ENCODE measurements around the gene RAMP3.

RAMP3 gene

DNA sequence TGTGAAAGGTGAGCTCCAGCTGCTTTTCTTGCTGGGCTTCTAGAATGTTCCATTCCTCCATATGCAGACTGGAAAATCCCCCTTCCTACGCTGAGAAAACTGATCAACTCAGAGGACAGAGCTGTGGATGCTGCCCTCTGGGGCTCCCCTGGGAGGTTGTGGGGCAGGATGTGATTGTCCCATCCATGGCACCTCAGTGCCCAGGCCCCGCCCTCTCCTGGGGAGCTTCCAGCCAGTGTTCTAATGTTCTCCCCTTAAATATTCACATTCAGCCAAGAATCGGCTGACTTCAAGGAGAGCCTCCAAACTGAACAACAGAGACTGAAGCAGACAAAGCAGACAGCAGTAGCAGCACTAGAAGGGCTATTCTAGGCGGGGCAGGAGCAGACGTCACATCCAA, 55.0 kb downstream of the RAMP3 start:
- H3K4me3 ChIP-seq (ENCODE audit: low read depth, low read length), result no peak overlapping the region
- DNase-seq (ENCODE audit: low read depth), result no peak

DNA sequence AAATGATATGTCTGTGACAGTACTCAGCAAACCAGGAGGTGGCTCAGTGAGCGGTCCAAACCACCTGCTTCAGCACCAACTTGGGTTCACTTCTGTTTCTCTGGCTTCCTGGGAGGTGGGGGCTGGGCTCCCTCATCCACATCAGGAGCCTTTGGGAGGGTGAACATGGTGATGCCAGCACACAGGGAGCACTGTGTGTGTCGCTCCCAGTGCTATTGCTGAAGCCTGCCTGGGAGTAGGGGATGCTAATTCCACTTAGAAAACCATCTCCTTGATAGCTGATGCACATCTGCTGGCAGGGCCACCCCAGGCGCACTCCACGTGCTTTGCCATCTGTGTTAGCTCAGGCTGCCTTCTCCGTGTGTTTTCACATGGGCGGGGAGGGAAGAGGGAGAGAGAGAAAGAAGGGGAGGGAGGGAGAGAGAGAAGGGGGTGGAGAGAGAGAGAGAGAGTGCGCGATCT, 58.0 kb downstream of the RAMP3 start:
- H3K4me3 ChIP-seq (ENCODE audit: low read depth, low read length), result no peak overlapping the region
- no peak for DNase-seq (ENCODE audit: low read depth)

DNA sequence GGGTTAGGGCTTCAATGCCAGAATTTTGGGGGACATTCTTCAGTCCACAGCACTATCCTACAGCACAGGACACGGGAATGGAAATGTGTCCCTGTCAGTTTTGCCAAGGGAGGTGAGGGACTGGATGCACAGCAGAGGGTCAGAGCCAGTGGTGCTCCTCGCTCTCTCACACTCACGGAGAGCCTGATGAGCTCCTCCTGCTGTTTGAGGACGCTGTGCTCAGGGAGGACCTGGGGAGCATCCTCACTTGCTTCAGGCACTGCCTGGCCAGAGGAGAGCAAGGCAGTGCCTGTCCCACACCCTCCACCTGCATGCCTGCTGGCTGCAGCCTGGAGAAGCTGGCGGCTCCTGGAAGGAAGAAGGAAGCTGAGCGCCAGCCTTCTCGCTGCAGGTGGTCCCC, 58.6 kb downstream of the RAMP3 start:
- no peak for DNase-seq (ENCODE audit: low read depth)
- H3K4me3 ChIP-seq (ENCODE audit: low read depth, low read length), result no peak overlapping the region

DNA sequence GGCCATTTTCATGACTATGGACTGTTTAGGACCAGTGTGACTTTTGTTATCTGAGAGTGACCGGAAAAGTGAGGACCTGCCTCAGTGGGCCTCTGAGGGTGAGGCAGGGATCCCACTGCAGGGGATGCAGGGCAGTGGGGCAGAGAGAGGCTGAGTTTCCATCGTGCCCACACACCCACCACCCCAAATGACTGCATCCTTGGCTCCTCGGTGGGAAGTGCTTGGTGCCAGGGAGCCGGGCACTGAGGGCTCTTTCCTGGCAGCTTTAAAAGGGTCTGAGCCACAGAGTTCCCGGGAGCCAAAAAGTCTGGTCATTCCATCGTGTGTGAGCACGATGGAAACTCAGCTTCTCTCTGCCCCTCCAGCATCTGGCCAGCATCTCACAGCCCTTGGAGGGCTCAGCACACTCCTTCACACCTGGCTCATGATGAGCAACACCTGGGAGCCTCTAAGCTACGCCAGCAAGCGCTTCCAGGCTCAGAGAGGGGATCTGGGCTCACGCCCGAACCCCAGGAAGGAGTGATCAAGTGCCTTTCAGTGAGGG, 59.1 kb downstream of the RAMP3 start:
- H3K4me3 ChIP-seq (ENCODE audit: low read depth, low read length), result no peak overlapping the region
- no peak for DNase-seq (ENCODE audit: low read depth)

DNA sequence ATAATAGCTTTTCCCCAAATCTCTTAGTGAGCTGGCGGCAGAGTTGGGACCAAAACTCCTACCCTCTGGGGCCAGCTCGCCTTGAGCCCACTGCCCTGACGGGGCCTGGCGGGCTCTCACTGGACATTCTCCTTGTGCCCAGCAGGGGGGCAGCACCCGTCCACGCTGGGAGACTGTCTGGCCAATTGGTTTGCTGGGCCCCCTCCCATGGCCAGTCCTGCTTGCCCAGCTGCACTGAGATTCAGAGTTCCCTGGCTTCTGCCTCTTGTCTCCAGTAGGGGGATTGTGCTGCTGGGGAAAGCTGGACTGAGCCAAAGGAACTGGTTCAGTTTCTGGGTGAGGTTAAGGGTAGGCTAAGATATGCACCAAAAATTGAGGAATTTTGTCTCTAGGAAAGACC, 59.8 kb downstream of the RAMP3 start:
- DNase-seq (ENCODE audit: low read depth), result no peak

DNA sequence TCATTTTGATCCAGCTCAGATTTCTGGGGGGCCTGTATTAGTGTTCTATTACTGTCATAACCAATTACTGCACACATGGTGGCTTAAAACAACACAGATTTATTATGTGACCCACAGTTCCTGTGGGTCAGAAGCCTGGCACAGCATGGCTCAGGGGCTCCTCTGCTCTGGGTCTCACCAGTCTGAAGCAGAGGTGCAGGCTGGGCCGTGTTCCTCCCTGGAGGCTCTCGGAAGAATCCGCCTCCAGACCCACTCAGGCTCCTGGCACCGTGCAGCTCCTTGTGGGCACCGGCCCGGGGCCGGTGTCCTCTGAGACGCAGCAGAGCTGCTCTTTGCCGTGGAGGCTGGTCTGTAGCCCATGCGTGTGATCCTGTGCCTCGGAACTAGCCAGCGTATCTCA, 61.5 kb downstream of the RAMP3 start:
- no peak overlapping the region for H3K4me3 ChIP-seq (ENCODE audit: low read depth, low read length)
- DNase-seq (ENCODE audit: low read depth), result no peak

More for the DNA sequence above, 59.8 kb downstream of the RAMP3 start:
- no peak overlapping the region for H3K4me3 ChIP-seq (ENCODE audit: low read depth, low read length)

DNA sequence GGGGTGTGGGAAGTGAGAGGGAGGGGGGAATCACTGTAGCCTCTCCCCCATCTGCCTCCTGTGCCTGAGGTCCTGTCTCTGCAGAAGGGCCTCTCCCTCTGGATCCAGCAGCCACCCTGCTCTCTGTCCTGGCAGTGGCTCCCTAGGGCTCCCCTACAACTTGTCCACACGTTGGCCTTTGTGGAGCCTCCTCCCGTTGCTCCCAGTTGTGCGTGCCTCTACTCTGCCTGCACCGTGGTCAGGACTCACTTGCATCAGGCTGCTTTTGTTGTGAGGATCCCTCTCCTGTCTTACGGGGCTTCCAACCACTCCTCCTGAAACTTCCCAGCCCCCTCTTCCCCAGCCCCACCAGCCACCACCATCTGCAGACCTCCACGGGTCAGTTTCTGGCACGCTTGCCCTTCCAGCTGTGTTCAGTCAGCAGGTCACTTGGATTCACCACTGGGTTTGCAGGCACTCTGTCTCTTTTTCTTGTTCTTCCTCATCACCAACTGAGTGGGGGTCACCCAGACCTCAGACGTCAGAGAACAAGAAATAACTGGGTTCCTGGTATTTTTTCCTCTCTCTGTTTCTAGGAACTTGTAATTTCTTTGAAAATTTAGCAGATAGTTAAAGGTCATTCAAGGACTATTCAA, 62.3 kb downstream of the RAMP3 start:
- H3K4me3 ChIP-seq (ENCODE audit: low read depth, low read length), result no peak overlapping the region
- DNase-seq (ENCODE audit: low read depth), result no peak

DNA sequence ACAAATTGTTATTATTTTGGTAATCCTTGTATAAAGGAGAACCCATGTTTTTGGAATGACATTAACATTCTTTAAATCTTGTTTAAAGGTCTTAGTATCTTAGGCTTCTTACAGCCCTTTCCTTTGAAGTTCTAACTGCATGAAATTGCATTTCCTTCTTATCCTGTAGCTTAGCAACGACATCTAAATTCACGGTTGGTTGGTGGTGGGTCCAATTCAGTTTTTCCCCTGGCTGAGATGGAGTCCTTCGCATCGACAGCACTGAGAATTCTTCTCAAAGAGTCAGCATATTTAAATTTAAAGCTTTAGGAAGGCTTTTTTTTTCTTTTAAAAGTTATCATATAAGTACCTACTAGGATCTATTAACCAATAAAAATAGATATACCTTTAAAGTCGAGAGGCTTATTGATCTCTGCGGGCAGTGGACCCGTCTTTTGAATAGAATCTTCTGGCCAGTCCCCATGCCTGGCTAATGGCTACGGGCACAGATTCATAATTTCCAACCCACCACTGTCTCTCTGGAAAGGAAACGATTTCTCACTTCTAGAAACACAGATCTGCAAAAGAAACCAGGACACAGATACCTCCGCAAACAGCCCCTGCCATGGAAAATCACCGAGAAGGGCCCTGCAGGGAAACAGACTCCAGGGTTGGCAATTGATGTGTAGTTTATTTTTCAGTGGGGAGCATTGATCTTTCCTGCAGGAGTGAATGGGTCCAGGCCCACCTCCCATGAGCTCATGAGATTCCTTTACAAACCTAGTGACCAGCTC, 63.4 kb downstream of the RAMP3 start:
- H3K4me3 ChIP-seq (ENCODE audit: low read depth, low read length), result no peak overlapping the region

DNA sequence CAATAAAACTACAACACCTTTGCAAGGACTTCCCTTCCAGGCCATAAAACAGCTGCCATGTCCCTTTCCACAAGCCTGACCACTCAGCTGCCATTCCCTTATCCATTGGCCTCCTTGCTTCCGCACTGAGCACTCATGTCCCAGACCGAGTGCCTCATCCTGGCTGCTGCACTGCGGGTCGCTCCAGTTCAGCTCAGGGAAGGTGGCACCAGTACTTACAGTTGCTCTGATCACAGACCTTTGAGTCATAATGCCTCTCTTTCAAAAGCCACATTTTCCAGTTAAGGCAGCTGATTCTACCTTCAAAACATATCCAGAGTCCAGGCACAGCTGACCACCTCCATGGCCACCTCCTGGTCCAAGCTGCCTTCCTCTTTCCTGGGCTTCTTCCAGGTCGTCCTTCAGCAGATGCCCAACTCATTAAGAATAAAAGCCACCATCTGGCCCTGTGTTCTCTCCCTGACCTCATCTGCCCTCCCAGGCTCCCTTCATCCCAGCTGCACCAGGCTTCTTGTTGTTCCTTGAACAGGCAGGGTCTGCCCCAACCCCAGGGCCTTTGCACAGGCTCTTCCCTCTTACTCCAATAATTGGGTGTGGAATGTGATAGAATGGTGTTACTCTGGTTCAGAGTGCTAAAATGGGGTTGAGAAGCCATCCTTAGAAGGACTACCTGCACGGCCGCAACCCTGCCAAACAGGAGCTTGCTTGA, 64.5 kb downstream of the RAMP3 start:
- H3K4me3 ChIP-seq (ENCODE audit: low read depth, low read length), result no peak overlapping the region
- DNase-seq (ENCODE audit: low read depth), result no peak

More for the DNA sequence above, 63.4 kb downstream of the RAMP3 start:
- DNase-seq (ENCODE audit: low read depth), result no peak

DNA sequence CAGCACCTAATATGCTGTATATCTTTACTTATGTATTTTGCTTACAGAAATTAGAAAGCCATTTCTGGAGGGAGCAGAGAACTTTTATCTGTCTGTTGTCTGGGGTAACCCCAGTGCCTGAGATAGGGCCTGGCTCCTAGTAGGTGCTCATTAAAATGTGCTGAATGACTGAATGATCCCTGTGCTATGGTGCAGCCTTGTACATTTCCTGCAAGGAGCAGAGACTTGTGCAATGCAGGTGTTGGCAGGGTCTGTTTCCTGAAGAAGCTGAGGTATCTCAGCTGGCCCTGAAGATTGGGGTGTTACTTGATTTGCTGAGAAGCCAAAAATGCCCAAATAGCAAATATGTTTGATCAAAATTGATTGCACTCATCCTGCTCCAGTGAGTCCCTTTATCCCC, 65.5 kb downstream of the RAMP3 start:
- no peak overlapping the region for H3K4me3 ChIP-seq (ENCODE audit: low read depth, low read length)
- DNase-seq (ENCODE audit: low read depth), result no peak

DNA sequence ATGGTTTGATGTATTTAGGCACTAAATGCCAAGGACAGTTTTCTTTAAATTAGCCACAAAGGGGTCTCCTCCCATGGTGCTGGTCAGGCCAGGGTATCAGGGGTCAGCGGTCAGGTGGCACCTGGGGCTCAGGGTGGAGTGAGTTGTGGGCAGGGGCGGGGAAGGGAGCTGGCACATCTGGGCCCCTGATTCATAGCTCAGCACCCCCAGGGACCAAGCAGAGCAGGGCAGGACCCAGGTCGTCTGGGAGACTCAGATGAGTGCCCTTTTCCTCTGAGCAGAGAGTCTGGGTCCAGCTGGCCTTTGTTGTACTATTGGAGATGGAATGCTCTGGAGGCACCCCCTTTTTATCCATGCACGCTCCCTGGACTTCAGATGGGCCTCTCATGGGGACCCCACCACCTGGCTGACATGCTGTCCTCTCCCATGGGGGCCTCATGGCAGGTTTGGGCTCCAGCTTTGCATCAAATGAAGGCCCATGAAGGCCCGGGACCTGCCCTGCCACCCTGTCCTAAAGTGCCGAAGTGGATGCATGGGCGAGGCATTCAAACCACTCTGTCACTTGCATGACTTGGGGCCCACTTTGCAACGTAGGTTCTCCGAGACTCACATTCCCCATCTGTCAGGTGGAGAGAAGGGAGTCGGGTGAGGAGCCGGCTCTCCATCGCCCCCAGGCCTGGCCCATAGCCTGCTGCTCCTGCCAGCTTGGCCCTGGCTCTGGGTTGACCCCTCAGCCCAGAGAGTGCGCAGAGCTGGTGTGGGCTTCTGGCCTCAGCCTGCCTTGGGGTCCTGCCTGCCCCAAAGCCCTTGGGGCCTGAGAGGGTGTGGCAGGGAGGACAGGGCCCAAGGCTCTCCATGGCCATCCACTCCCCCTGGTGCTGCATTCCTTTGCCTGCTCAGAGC, 66.4 kb downstream of the RAMP3 start:
- DNase-seq (ENCODE audit: low read depth), result no peak
- no peak overlapping the region for H3K4me3 ChIP-seq (ENCODE audit: low read depth, low read length)

DNA sequence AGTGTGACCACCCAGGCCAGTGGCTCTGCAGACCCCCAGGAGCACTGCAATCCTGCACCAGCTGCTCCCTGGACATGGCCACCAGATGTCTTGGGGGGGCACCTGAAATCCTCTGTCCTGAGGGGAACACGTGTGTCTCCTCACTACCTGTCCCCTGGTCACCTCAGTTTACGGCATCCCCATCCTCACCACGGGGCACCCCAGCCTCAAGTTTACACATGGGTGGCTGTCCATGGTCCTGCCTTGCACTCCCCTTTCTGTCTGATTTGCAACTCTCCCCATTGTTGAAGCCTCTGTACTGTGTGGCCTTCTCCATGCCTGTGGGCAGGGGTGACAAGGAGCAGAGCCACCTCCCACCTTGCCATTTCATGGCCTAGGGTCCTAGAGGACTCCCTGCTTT, 67.2 kb downstream of the RAMP3 start:
- no peak overlapping the region for H3K4me3 ChIP-seq (ENCODE audit: low read depth, low read length)
- no peak for DNase-seq (ENCODE audit: low read depth)

DNA sequence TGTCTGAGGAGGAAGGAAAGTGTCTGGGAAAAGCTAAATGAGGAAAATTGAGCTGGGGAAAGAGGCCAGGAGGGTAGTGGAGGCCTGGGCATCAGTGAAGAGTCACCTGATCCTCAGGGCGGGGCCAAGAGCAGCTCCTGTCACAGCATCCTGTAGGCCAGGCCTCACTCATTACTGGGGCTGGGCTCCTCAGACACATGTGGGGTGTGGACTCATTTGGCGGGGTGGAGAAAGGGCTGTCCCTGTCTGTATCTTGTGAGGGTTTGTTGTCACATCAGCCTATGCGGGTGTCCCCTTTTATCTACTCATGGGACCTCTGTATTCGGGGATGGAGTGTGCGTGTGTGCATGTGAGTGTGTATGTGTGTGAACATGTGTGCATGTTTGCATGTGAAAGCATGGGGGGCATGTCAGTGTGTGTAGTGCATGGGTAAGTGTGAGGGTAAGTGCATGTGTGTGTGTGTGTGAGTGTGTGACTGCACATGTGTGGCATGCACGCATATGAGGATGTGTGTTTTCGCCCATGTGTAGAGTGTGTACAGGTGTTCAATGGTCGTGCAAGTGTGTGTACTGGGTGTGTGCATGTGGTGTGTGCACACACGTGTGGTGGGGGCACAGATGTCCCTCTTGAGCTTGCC, 67.8 kb downstream of the RAMP3 start:
- DNase-seq (ENCODE audit: low read depth), result no peak
- H3K4me3 ChIP-seq (ENCODE audit: low read depth, low read length), result no peak overlapping the region

DNA sequence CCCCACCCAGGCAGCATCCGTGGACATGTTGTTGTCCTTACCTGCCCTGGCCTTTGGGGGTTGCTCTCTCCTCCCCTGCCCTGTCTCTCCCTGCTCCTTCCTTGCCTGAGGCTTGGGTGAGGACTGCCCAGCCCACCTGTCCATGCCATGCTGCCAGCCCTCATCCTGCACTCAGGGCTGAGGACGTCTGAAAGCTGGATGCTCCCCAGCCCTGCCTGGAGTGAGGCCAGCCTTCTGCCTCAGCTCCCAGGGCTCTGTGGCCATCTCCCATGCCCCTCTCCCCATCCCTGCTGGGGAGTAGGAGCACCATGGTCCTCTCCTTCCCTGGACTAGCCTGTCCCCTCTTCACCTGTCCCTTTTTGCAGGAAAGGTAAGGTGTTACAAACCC, 68.4 kb downstream of the RAMP3 start:
- no peak overlapping the region for H3K4me3 ChIP-seq (ENCODE audit: low read depth, low read length)
- no peak for DNase-seq (ENCODE audit: low read depth)

DNA sequence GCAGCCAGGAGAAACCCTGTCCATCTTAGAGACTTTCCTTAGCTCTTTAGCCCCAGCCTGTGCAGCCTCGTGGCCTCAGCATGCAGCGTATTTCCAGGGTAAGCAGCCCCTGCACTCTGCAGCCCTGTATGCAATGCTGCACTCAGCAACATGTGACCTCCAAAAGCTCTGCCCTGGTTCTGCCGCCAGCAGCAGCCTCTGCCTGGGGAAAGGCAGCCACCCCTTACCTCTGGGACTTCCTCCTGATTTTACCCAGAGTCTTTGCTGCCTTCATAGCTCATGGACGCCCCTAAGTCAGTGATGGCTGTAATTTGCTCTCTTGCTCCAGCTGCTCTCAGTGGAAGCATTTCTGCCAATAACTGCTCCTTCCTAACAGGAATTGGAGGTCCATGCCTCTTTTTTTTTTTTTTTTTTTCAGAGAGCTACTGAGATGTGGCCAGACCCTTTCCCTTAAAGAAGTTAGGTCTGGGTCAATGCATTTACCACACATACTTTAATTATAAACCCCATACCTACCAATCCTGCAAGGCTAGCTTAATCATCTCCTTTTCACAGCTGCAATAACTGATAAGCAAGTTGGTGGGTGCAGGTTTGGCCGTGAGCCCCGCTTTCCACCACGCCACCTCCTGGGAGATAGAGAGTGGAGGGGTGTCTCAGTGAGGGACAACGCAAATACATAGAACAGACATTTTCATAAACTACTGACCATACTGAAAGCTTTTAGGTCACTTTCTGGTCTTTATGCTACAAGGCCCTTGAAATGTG, 71.7 kb downstream of the RAMP3 start:
- no peak overlapping the region for H3K4me3 ChIP-seq (ENCODE audit: low read depth, low read length)
- no peak for DNase-seq (ENCODE audit: low read depth)

DNA sequence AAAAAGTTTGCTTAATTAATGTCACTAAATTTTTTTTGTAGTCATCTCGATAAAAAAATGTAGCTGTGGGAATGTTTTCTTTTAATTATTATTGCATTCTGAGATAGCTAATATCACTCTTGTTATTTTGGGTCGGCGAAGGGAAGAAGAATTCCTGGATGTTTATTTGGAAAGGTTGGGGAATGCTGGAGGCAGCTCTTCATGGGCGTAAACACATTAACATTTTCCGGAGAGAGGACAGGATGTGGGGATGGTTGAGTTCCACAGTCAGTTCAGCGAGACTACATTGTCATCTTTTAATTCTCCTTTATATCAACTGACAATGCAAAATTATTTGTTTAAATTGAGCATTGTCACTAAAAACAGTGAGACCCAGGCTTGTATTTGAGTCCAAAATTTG, 72.5 kb downstream of the RAMP3 start:
- DNase-seq (ENCODE audit: low read depth), result no peak

DNA sequence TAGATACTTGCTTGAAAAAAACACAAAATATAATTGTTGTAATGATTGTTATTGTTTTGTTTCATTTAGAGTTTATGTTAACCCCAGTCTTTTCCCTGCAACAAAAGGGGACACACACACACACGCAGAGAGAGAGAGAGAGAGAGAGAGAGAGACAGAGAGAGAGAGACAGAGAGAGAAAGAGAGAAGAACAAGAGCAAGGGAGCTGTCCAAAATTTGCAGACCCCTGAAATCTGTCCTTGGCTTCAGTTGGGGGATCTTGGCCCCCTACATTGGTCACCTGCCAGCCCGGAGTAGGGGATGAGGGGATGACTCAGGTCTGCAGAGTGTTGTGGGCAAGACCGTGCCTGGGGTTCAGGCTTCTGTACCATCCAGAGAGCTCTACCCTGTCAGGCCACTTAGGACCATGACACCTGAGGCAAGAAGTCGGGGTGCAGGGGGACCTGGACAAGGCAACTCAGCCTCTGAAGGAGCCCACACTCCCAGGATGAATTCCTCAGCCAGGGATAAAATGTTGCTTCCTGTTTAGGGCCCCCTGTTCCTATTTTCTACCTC, 73.1 kb downstream of the RAMP3 start:
- no peak for DNase-seq (ENCODE audit: low read depth)
- no peak overlapping the region for H3K4me3 ChIP-seq (ENCODE audit: low read depth, low read length)

More for the DNA sequence above, 72.5 kb downstream of the RAMP3 start:
- H3K4me3 ChIP-seq (ENCODE audit: low read depth, low read length), result no peak overlapping the region

DNA sequence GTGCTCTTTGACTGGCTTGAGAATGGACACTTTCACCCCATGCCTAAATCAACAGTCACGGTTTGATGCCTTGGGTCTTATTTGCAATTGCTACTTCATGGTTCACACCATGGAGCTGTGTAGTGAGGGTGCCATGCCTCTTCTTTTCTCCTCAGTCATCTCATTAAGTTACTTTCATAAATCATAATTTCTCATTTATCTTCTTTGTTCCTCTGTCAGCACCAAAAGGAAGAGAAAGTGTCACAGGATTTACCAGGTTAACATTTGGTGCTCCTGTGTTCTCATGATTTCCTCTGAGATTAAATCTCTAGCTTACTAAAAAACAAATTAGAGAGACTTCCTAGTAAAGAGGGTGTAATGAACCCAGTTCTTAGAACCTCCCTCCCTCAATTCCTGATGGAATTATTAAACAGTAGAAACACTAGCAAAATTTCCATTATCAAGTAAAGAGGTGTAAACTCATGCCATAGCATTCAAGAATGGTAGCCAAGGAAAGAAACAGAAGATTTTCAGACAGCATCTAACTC, 75.7 kb downstream of the RAMP3 start:
- no peak overlapping the region for H3K4me3 ChIP-seq (ENCODE audit: low read depth, low read length)
- no peak for DNase-seq (ENCODE audit: low read depth)

Data from skeletal muscle cell (primary cell).